Neutrophil (primary cell): Measurements from ENCODE around the gene STON2.

Experiments used
- H3K27ac ChIP-seq: fragments of 200-600 bp; sonication (generic); 2 replicates; pipeline ENCODE4 v1.5.1; 2016; ENCODE audit warnings: mild to moderate bottlenecking, moderate library complexity
- H3K27me3 ChIP-seq: fragments of 200-600 bp; sonication (generic); 2 replicates; pipeline ENCODE4 v1.6.0; 2016; ENCODE audit warnings: mild to moderate bottlenecking
- H3K36me3 ChIP-seq: fragments of 200-600 bp; sonication (generic); 2 replicates; pipeline ENCODE4 v1.5.1; 2017
- H3K4me1 ChIP-seq, 2 experiments: fragments of 200-600 bp in 1 of 2; sonication (generic) in 1 of 2; 1 replicate in 1 of 2; 2 replicates in 1 of 2; pipeline versions ENCODE4 v1.5.1 to v1.6.1; 2013 to 2016; ENCODE audit warnings: low read depth in 1 of 2, low read length in 1 of 2, mild to moderate bottlenecking in 1 of 2, moderate library complexity in 1 of 2; ENCODE audit not compliant: control insufficient read depth in 1 of 2, insufficient read depth in 1 of 2
- H3K4me3 ChIP-seq, 2 experiments: fragments of 200-600 bp in 1 of 2; sonication (generic) in 1 of 2; 1 replicate in 1 of 2; 2 replicates in 1 of 2; pipeline ENCODE4 v1.5.1; 2013 to 2016; ENCODE audit warnings: low read depth in 1 of 2, low read length in 1 of 2, mild to moderate bottlenecking in 1 of 2, moderate library complexity in 1 of 2
- H3K9me3 ChIP-seq: fragments of 200-600 bp; sonication (generic); 2 replicates; pipeline ENCODE4 v1.5.1; 2016
- TF ChIP-seq, protein P1 (sequence below): fragments of 200-600 bp; sonication (generic); IDR thresholded peaks from 2 replicates; pipeline ENCODE4 v1.5.1; 2016; ENCODE audit warnings: antibody characterized with exemption

Gene STON2

DNA sequence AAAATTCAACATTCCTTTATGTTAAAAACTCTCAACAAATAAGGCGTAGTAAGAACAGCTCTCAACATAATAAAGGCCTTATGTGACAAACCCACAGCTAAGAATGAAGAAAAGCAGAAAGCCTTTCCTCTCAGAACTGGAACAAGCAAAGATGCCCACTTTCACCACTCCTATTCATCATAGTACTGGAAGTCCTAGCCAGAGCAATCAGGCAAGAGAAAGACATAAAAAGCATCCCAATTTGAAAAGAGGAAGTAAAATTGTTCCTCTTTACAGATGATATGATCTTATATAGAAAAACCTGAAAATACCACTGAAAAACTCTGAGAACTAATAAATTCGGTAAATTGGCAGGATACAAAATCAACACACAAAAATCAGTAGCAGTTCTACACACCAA is 52.1 kb downstream of the STON2 start:
- H3K4me3 ChIP-seq: no peak overlapping the region
- no peaks in the 10 kb centered on the region for H3K4me1 ChIP-seq
- H3K27ac ChIP-seq: no peak overlapping the region
- TF ChIP-seq, protein P1, sequence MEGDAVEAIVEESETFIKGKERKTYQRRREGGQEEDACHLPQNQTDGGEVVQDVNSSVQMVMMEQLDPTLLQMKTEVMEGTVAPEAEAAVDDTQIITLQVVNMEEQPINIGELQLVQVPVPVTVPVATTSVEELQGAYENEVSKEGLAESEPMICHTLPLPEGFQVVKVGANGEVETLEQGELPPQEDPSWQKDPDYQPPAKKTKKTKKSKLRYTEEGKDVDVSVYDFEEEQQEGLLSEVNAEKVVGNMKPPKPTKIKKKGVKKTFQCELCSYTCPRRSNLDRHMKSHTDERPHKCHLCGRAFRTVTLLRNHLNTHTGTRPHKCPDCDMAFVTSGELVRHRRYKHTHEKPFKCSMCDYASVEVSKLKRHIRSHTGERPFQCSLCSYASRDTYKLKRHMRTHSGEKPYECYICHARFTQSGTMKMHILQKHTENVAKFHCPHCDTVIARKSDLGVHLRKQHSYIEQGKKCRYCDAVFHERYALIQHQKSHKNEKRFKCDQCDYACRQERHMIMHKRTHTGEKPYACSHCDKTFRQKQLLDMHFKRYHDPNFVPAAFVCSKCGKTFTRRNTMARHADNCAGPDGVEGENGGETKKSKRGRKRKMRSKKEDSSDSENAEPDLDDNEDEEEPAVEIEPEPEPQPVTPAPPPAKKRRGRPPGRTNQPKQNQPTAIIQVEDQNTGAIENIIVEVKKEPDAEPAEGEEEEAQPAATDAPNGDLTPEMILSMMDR: no peak
- H3K36me3 ChIP-seq: no peaks in the 10 kb centered on the region
- no peaks in the 10 kb centered on the region for H3K9me3 ChIP-seq
- H3K27me3 ChIP-seq: no peaks in the 10 kb centered on the region

DNA sequence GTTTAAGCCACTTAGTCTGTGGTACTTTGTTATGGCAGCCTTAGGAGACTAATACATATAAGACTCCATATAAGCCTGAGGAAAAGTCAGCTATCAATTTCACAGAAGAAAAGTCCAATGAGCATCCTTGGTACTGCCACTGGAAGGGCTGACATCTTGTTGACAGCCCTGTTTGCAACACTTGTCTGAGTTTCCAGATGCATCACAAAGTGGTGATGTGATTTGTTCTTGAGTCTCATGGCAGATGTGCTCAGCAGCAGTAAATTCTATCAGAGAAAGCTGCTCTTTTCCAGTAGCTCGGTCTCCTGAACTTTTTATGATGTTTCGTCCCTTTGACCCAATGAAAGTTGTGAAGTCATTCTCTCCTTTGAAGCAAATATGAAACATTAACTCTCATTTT is 54.3 kb downstream of the STON2 start:
- Histone ChIP-seq H3K4me3 (no peak overlapping the region), H3K27ac (no peak overlapping the region), H3K4me1 (no peaks in the 10 kb centered on the region), H3K36me3 (no peaks in the 10 kb centered on the region), H3K9me3 (no peaks in the 10 kb centered on the region), H3K27me3 (no peaks in the 10 kb centered on the region)
- TF ChIP-seq, protein P1: no peak

DNA sequence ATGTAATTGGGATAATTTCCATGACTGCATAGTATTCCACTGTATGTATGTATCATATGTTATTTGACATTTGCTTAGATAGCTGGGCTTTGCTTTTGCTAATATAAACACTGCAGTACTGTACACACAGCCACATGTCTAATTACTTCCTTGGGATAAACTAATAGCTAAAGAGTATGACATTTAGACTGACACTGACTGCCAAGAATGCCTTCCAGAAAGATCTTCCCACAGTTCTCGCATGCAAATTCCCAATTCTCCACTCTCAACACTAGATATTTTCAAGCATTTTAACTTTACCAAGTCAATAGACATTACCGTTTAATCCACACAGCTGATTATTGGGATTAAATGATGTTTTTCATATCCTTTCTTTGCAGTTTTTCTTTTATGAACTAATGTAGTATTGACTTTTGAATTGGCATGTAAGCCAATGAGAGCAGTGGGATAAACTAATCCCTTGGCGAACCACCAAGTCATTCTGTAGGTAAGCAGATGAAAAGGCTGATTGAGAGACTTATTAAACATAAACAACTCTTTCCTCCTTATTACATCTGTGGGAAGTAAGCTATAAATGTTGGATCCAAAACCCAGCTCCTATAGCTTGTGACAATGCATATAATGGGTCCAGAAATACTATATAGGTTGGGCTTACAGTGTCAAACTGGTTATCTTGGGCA is 55.5 kb downstream of the STON2 start:
- TF ChIP-seq, protein P1: no peak
- no peaks in the 10 kb centered on the region for H3K27me3 ChIP-seq
- H3K36me3 ChIP-seq: no peaks in the 10 kb centered on the region
- no peaks in the 10 kb centered on the region for H3K4me1 ChIP-seq
- no peaks in the 10 kb centered on the region for H3K9me3 ChIP-seq
- H3K4me3 ChIP-seq: no peak overlapping the region
- H3K27ac ChIP-seq: no peak overlapping the region

DNA sequence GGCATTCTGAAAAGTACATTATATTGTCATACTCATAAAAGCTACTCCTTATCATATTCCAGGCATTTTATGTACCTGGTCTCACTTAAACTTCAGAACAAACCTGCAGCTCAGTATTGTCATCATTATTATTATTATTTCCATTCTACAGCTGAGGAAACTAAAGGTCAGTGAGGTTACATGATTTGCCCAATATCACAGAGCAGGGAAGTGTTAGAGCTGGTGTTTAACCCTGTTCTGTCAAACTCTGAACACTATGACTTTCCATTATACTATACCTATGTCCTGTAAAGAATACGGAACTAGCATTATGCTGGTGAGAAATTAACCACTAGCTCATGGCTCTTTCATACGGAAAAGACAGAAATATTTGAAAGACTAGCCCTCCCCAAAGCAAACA is 56.4 kb downstream of the STON2 start:
- TF ChIP-seq, protein P1: no peak
- no peak overlapping the region for H3K4me3 ChIP-seq
- H3K9me3 ChIP-seq: no peaks in the 10 kb centered on the region
- H3K36me3 ChIP-seq: no peaks in the 10 kb centered on the region
- no peak overlapping the region for H3K27ac ChIP-seq
- H3K27me3 ChIP-seq: no peaks in the 10 kb centered on the region
- no peaks in the 10 kb centered on the region for H3K4me1 ChIP-seq

- Histone ChIP-seq H3K27ac (no peak overlapping the region), H3K27me3 (no peaks in the 10 kb centered on the region), H3K9me3 (no peaks in the 10 kb centered on the region), H3K4me3 (no peak overlapping the region), H3K36me3 (no peaks in the 10 kb centered on the region), H3K4me1 (no peaks in the 10 kb centered on the region)
- TF ChIP-seq, protein P1: no peak
Measured at GRCh38 chr14:81342850-81343580, 57.1 kb downstream of the STON2 start.
